H54 (cell line): ENCODE measurements around the gene ANKRD60.

Experiments used
- DNase-seq: peaks from one replicate; pipeline ENCODE4 v3.0.0; 2011; ENCODE audit warnings: low spot score, mixed read lengths; ENCODE audit not compliant: insufficient read length
- FAIRE-seq: peaks from 3 replicates; lab custom pipeline; 2011; peaks lifted over from hg19 to GRCh38; lab: Jason Lieb, UNC
- POLR2A ChIP-seq: IDR thresholded peaks from 2 replicates; pipeline ENCODE4 v1.6.1; 2011; ENCODE audit warnings: low read depth, mild to moderate bottlenecking, low read length

ANKRD60 gene

DNA sequence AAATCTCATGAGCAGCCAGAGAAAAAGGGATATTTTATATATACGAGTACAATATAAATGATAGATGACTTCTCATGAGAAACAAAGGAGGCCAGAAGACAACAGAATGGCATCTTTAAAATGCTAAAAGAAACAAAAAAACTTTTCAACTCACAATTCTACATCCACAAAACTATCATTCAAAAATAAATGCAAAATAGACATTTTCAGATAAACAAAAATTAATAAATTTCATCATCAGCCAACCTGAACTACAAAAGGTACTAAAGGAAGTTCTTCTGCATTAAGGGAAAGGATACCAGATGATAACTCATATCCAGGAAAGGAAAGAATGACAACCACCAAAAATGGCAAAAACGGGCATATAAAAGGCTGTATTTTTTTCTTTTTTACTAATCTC is 27.9 kb upstream of the ANKRD60 start:
- DNase-seq (no peak), FAIRE-seq (no peak)
- no peak for TF ChIP-seq POLR2A

- no peak for TF ChIP-seq POLR2A
- DNase-seq (no peak), FAIRE-seq (no peak)
Observed at GRCh38 chr20:58254890-58255289, 26.4 kb upstream of the ANKRD60 start.

GRCh38 chr20:58251979-58252591 is 23.6 kb upstream of the ANKRD60 start:
- FAIRE-seq (peak; percentile 83), DNase-seq (peak; percentile 83)
- TF ChIP-seq POLR2A, result no peak

- no peak for DNase-seq
- no peak for TF ChIP-seq POLR2A
- FAIRE-seq, result no peak
Observed at GRCh38 chr20:58251348-58251978, 23.0 kb upstream of the ANKRD60 start.

GRCh38 chr20:58246346-58246745 is 17.9 kb upstream of the ANKRD60 start:
- DNase-seq (no peak), FAIRE-seq (no peak)
- no peak for TF ChIP-seq POLR2A

DNA sequence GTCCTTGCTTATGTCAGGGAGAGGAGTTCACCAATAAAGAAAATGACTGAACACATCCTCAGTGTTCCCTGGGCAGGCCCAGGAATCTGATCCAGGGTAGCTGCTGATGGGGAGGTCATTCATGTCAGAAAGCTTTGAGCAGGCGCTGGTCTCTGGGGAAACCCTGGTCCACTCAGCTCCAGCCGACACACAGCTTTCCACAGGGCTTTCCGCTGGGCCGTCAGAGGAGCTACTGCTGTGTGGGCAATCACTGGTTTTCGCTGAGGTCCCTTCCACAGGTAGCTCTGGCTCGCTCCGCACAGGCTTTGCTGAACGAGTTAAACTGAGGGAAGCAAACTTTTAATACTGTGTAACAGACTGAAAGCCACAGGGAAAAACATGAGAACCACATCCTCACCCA is 17.5 kb upstream of the ANKRD60 start:
- FAIRE-seq (no peak), DNase-seq (no peak)
- no peak for TF ChIP-seq POLR2A

GRCh38 chr20:58245181-58245891 is 16.9 kb upstream of the ANKRD60 start:
- no peak for TF ChIP-seq POLR2A

DNA sequence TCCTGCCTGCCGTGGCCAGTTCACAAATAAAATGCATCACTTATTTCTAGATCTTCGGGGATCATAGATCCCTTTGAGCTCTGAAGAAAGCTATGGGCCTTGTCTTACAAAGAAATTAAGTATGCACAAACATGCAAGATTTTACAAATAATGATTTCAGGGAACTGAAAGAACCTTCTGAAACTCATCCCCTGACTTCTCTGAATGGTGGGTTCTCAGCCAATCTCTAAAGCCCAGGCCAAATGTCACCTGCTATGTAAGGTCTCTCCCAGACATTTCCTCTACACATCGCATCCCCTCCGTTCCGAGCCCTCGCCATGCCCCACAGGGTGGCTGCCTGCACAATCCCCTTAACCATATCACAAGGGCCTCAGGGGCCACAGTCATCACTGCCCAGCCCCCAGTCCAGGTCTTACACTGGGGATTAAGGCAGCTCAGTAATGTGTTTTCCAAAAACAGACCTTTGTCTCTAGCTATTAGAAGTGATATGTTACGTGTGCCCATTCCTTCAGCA is 16.1 kb upstream of the ANKRD60 start:
- no peak for TF ChIP-seq POLR2A
- FAIRE-seq (no peak), DNase-seq (no peak)

More at GRCh38 chr20:58245181-58245891, 16.9 kb upstream of the ANKRD60 start:
- no peak for FAIRE-seq
- DNase-seq, result no peak

GRCh38 chr20:58243653-58244410 is 15.4 kb upstream of the ANKRD60 start:
- no peak for DNase-seq
- TF ChIP-seq POLR2A, result no peak
- FAIRE-seq, result no peak

DNA sequence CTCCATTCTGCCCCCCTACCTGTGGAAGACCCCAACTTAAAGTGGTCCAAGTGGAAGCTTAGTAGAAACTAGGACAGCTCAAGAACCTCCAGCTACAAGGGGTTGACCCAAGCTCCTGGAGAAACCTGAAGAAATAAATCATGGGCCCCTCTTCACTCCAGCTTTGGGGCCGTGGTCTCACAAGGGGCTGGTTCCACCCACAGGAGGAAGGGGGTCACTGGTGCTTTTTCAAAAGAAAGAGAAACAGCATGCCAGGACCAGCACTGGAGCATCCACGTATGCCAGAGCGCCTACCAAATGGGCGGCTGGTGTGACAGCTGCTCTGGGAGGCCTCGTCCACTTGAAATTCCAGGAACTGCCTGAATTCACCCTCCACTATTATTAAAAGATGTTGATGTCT is 14.4 kb upstream of the ANKRD60 start:
- DNase-seq, result no peak
- no peak for TF ChIP-seq POLR2A
- no peak for FAIRE-seq

GRCh38 chr20:58241766-58242465 is 13.5 kb upstream of the ANKRD60 start:
- FAIRE-seq (no peak), DNase-seq (no peak)
- TF ChIP-seq POLR2A, result no peak

GRCh38 chr20:58240471-58240870 is 12.0 kb upstream of the ANKRD60 start:
- no peak for DNase-seq
- no peak for FAIRE-seq

DNA sequence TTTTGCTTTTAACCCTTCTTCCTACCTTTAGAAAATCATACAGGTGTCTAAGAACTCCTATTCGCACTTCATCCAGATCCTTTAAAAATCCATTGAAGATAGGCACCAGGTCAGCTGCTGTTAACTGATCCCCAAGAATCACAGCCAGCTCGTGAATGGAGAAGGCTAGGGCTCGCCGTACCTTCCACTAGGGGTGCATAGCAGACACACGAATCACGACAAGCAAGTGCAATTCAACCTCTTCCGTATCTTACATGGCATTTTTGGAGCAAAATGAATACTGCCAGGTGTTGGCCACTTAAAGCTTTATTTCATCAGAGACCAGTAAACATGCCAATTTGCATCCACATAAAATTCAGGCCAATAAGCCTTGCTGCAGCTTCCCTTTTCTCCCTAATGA is 10.8 kb upstream of the ANKRD60 start:
- no peak for FAIRE-seq
- no peak for TF ChIP-seq POLR2A
- no peak for DNase-seq

More at GRCh38 chr20:58240471-58240870, 12.0 kb upstream of the ANKRD60 start:
- TF ChIP-seq POLR2A, result no peak
